ENCODE results near the gene RNU6-9.

RNU6-9 gene

GRCh38 chr19:936175-936546 is 42.9 kb downstream of the RNU6-9 start:
- DNase-seq (ENCODE audit: low read depth in 2 of 2) = no peak

- DNase-seq (ENCODE audit: low read depth in 2 of 2) = no peak
Measured at GRCh38 chr19:937259-937694, 44.0 kb downstream of the RNU6-9 start.

GRCh38 chr19:938233-938923 is 45.1 kb downstream of the RNU6-9 start:
- DNase-seq (ENCODE audit: low read depth in 2 of 2) = no peak

GRCh38 chr19:939439-939838 is 46.2 kb downstream of the RNU6-9 start:
- DNase-seq (ENCODE audit: low read depth in 2 of 2) = no peak

- no peak for DNase-seq (ENCODE audit: low read depth in 2 of 2)
Measured at GRCh38 chr19:939922-940321, 46.6 kb downstream of the RNU6-9 start.

GRCh38 chr19:940591-941291 is 47.5 kb downstream of the RNU6-9 start:
- DNase-seq (ENCODE audit: low read depth in 2 of 2) = peak in 1 of 2 experiments; percentile 56

- no peak for DNase-seq (ENCODE audit: low read depth in 2 of 2)
Measured at GRCh38 chr19:941292-942132, 48.2 kb downstream of the RNU6-9 start.

- DNase-seq (ENCODE audit: low read depth in 2 of 2) = no peak
Measured at GRCh38 chr19:942133-942645, 48.9 kb downstream of the RNU6-9 start.
